GM19240 (cell line): ENCODE results near the gene NR1D1.
A peak's percentile ranks its signal among the peaks of the same experiment; 100 is the strongest.
"Not testable (repeated sequence)": the region's sequence is repeated elsewhere in the genome, so short reads cannot be mapped to it uniquely, and the experiment has no call there.

Experiments
- DNase-seq: peaks from one replicate; pipeline ENCODE4 v3.0.0; 2011; ENCODE audit warnings: low spot score; ENCODE audit not compliant: insufficient read length

The NR1D1 gene

DNA sequence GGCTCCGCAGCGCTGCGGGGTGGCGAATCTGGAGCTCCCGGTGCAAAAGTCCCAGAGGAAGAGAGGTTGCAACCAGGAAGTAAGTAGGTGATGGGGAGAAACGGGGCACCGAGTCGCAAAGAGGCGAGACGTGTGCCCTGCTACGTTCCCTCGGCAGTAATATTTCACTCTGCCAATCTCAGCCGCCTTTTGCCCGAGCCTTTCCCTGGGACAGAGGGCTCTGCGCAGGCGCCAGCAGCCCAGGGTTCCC lies at the start of gene NR1D1:
Gene NR1D1, minus strand, starts transcription at position 171 of the 250 bp plus-strand sequence. CDS start 495 bp downstream, outside the sequence.
- no peak for DNase-seq

DNA sequence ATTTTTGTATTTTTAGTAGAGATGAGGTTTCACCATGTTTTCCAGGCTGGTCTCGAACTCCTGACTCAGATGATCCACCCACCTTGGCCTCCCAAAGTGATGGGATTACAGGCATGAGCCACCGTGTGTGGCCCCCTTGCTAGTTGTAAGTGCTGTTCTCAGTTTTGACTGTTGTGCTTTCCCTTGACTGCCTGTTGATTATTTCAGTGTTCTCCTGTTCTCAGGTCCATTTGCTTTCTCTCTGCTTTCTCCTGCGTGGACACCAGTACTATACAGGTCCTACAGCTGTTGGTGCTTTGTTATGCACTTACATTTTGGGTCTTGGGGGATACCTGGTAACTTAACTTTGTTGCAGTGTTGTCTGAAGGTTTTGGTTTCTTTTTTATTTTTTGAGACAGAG lies 48.1 kb upstream of the NR1D1 start:
- no peak for DNase-seq

GRCh38 chr17:40145476-40145875 lies 45.1 kb upstream of the NR1D1 start:
- no peak for DNase-seq

DNA sequence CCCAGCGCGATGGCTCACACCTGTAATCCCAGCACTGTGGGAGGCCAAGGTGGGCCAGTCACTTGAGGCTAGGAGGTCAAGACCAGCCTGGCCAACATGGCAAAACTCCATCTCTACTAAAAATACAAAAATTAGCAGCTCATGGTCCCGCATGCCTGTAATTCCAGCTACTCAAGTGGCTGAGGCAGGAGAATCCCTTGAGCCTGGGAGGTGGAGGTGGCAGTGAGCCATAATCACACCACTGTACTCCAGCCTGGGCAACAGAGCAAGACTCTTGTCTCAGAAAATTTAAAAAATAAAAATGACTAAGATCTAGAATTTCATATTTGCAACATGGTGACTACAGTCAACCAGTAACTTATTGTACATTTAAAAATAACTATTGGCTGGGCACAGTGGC lies 42.8 kb upstream of the NR1D1 start:
- DNase-seq = not testable (repeated sequence)

GRCh38 chr17:40139566-40140058 lies 39.2 kb upstream of the NR1D1 start:
- DNase-seq = no peak

DNA sequence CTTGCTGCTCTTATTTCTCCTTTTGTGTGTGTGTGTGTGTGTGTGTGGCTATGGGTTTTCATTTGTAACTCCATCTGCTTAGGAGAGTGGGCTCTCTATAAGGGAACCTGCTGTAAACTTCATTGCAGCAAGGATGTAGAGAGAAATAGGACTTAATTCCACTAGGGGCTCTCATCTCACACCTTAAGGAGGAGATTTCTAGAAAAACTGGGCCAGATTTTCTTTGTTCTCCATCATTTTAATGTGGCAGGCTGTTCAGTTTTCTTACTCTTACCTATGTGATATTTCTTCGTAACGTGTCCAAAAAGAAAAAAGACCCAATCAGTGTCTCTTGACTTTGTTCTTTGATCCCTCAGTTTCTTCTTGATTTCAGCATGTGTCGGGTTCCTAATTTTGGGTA lies 35.4 kb upstream of the NR1D1 start:
- DNase-seq = no peak

- no peak for DNase-seq
Measured at GRCh38 chr17:40134184-40134583, 33.8 kb upstream of the NR1D1 start.

DNA sequence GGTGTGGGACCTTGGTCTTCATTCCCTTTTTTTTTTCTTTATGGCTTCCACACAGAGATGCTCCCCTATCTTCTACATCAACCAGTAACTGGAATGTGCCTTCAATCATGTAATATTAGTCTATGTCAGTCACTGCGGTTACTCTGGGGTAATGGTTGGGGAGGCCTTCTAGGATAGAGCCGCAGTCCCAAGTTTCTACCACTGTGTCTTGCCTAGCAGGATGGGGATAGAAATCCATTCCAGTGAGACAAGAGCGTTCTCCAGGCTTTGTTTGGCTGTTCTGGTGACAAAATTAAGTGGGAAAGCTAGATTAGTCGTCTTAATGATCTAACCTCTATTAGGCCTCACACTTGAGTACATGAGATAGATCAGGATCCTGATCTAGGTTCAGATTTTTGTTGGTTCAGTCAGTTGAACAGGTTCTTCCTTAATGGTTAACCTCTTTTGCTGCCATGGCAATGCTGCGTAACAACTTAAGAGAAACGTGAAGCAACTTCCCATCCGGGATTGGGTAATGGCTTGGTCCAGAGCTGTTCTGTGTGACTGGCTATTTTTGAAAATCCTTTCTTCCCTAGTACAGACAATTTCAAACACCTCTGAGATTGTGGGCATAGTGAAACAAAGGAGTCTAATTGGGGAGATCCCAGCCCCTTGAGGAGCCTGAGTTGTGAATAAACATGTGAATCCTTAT lies 30.1 kb upstream of the NR1D1 start:
- no peak for DNase-seq

- no peak for DNase-seq
Measured at GRCh38 chr17:40129498-40129897, 29.1 kb upstream of the NR1D1 start.

DNA sequence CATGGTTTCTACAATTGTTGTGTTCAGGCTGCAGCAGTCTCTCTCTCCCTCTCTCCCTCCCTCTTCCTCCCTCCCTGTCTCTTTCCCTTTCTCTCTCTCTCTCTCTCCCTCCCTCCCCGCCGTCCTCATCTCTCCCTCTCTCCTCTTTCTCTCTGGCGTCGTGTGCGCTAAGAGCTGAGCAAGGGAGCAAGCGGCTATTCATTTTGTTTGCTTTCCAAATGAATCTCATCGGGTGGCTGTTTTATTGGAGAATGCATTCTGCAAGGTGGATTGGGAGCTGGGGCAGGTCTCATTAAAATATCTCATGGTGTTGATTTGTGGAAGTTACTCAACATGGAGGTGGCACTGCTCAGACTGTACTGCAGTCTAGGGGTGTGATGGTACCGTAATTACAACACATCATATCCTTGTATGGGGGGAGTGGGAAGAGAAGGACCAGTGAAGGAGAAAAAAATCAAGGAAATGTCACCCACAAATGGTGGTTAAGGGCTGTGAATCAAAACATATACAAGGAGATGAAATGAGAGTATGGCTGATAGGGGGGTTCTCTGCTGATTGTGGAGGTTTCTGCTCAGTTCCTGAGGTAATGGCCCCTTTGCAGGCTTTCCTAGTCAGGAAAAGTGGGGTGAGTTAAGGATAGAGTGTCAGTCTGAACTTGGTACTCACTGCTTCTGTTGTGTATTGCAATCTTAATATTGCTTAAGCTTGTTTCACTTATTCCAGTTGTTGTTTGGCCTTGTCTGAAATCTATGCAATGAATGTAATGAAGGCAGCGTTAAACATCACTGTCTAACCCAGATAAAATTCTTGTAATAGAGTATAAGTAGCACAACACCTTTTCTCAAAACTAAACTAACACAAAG lies 24.1 kb upstream of the NR1D1 start:
- DNase-seq = no peak

GRCh38 chr17:40123811-40124114 lies 23.4 kb upstream of the NR1D1 start:
- no peak for DNase-seq

DNA sequence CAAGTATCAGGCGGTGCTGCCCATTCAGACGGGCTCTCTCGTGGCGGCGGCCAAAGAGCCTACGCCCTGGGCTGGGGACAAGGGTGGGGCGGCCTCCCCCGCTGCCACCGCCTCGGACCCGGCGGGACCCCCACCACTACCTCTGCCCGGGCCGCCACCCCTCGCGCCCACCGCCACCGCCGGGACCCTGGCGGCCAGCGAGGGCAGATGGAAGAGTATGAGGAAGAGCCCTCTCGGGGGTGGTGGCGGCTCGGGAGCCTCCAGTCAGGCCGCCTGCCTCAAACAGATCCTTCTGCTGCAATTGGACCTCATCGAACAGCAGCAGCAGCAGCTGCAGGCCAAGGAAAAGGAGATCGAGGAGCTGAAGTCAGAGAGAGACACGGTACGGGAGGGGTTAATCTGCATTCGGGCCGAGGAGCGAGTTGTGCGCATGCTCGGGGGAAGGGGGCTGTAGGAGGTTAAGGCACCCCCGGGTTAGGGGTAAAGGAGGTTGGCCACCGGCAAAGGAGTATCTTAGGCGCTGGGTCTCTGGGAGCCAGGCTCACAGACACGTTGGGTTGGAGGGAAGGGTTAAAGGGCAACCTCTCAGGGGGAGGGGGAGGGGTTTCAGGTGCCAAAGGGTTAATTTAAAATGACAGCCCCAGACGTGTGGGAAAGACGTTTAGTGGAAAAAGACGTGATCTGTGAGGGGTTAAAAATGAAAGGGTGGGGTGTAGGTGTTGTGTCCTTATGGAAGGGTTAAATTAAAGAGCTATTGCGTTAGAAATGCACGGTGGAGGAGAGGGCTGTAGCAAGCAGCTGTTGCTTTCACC lies 22.8 kb upstream of the NR1D1 start:
- peak; percentile 41 for DNase-seq

DNA sequence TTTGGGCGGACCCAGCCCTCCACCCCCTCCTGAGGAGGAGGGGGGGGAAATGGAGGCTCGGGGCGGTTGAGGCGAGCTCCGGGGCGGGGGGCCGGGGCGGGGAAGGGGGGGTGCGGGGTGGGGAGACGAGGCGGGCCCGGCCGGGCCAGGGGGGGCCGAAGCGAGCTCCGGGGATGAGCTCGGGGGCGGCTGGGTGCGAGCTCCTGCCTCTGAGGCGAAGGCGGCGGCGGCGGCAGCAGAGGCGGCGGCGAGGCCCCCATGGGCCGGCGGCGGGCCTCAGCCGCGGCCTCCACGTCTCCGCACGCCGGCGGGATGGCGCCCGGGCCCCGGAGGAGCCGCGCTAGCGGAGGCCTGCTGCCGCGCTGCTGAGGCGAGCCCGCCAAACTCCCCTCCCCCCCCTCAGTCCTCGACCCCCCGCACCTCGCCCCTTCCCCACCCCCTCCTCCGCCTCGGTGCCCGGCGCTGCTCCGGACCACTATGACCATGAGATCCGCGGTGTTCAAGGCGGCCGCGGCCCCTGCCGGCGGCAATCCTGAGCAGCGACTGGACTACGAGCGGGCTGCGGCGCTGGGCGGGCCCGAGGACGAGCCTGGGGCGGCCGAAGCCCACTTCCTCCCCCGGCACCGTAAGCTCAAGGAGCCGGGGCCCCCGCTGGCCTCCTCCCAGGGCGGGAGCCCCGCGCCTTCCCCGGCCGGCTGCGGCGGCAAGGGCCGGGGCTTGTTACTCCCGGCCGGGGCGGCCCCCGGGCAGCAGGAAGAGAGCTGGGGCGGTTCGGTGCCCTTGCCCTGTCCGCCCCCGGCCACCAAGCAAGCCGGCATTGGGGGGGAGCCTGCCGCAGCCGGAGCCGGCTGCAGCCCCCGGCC lies 22.0 kb upstream of the NR1D1 start:
- no peak for DNase-seq

- peak; percentile 61 for DNase-seq
Measured at GRCh38 chr17:40121181-40122135, 21.1 kb upstream of the NR1D1 start, which contains the start of gene MSL1. Gene MSL1, plus strand, starts transcription at chr17:40121971. Its CDS starts 642 bp downstream, at chr17:40122613.

DNA sequence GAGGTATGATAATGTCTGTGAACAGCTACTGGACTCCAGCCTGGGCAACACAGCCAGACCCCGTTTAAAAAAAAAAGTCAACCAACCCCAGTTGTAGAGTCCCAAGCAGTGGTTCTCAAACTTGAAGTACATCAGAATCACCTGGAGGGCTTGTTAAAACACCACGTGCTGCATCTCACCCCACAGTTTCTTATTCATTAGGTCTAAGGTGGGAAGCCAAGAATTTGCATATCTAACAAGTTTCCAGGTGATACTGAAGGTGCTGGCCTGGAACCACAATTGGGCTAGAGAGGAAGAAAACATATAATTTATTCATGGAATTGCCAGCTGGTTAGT lies 14.7 kb upstream of the NR1D1 start:
- DNase-seq = no peak

DNA sequence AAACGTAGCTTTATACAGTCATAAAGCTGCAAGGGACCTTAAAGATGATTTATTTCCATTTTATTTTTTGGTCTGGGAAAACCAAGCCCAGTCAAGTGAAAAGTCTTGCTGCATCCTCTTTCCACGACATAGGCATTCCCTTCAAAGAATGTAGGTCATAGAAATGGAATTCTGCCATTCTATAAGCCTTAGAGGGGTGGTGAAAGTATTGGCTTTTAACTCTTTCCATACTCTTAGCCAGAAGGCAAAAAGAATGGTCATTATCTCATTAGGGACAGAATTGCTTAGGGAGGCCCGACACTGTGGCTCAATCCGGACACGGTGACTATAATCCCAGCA lies 13.5 kb upstream of the NR1D1 start:
- no peak for DNase-seq

DNA sequence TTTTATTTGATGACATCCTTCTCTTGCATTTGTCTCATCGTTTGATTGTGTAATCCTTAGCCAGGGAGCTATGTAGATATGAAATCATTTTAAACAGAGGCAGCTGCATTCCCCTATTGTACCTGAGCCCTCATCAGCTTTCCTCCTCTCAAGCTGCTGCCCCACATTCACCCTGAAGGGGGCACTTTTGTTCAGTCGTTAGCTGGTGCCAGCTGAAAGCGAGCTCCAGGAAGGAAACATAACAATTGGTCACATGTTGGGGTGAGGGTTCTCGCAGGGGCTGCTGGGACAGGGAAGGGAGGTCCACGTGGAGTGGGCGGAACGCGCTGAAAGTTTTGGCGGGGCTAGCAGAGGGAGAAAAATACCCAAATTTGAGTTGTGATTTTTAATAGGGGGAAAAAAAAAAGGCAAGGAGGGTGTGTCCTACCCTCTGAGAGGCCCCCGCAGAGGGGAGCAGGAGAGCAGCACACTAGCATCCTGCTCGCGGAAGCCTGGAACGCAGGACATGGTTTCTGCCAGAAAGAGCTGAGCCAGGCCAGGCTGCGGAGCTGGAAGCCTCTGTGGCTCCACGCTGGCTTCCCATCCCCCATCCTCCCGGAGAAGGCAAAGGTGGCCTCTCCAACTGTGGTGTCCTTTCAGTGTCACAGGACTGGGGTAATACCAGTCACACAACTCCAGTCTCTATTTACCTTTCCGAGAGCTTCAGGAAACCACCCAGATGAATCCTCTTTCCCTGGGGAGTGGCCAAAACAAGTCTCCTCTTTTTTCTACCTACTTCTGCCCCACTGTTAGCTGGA lies 12.9 kb upstream of the NR1D1 start:
- DNase-seq = peak; percentile 96

- DNase-seq = no peak
Measured at GRCh38 chr17:40112718-40113109, 12.3 kb upstream of the NR1D1 start.

- DNase-seq = no peak
Measured at GRCh38 chr17:40112191-40112711, 11.9 kb upstream of the NR1D1 start.
